Measurements from ENCODE around the gene HLA-A.

DNA sequence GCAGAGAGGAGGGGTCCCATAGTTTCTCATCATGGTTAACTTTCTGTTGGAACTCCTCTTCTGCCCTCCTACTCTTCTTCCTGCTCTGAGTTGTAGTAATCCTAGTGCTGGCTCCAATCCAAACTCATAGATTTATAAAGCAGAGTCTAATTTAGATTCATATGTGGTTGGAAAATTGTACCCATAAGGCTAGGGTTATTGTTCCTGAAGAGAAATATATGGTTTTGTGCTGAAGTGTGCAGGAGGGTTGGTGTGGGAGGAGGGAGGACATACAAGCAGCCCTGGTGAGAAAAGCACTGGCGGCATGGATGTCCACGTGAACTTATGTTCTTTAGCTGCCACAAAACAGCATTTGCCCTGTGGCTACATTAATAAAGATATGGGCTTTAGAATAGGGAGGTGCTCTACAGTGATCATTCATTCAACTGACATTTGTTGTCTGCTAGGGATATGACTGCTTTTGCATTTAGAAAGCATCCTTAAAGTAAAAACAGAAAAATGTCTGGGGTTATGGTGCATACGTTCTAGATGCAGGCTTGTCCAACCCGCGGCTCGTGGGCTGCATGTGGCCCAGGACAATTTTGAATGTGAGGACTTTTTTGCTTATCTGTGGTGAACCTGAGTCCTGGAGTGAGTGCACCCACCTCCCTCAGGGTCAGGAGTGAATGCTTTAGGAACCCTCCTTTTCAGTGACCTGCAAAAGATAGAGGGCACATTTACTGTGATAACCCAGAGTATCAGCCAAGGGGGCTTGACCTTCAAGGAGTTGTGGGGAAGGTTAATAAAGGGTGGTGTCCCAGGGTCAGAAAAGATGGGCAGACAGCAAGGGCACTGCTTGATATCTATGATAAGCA, 4.1 kb downstream of the HLA-A start:
- TF ChIP-seq CTCF (IDR thresholded peaks at IDR 0.05) (no peak), POLR2A (IDR thresholded peaks at IDR 0.05) (no peak)

Measured in lower leg skin (tissue), 3 donors.